HepG2 (cell line): ENCODE results near the gene ITIH3. TPM values are rescaled to one million over a fixed set of nuclear protein-coding genes. Genes with fewer than 3 reads are reported as not detected.

Experiments used
- ARID4A ChIP-seq: sonication (generic); formaldehyde crosslinking; IDR thresholded peaks from 2 replicates; pipeline ENCODE4 v1.5.0; 2020; ENCODE audit warnings: mild to moderate bottlenecking, missing genetic modification reagents, borderline replicate concordance
- ERF ChIP-seq: IDR thresholded peaks from 2 replicates; pipeline ENCODE4 v1.6.1; 2018; ENCODE audit warnings: missing biosample characterization, missing genetic modification reagents
- HOXD1 ChIP-seq: sonication (generic); formaldehyde crosslinking; IDR thresholded peaks from 2 replicates; pipeline ENCODE4 v1.5.0; 2020; ENCODE audit warnings: missing genetic modification reagents
- IKZF1 ChIP-seq: fragments of 450-650 bp; IDR thresholded peaks from 2 replicates; pipeline ENCODE4 v1.7.1; 2016
- MEIS2 ChIP-seq: sonication (generic); formaldehyde crosslinking; IDR thresholded peaks from 2 replicates; pipeline ENCODE4 v1.9.0; 2021; ENCODE audit warnings: mild to moderate bottlenecking, missing genetic modification reagents
- SOX13 ChIP-seq, 3 experiments: fragments of 450-650 bp in 1 of 3; sonication (generic) in 1 of 3; formaldehyde crosslinking in 1 of 3; IDR thresholded peaks in 2 of 3; conservative IDR thresholded peaks in 1 of 3; 2 replicates each; pipeline versions ENCODE4 v1.5.0 to v1.6.1; 2016 to 2020; ENCODE audit warnings: antibody characterized with exemption in 1 of 3, mild to moderate bottlenecking in 1 of 3, missing compliant biosample characterization in 1 of 3, missing genetic modification reagents in 1 of 3, moderate library complexity in 1 of 3
- YEATS4 ChIP-seq: sonication (generic); formaldehyde crosslinking; IDR thresholded peaks from 2 replicates; pipeline ENCODE4 v1.4.0; 2020; ENCODE audit warnings: missing genetic modification reagents, borderline replicate concordance
- ZBTB42 ChIP-seq: sonication (generic); formaldehyde crosslinking; IDR thresholded peaks from 2 replicates; pipeline ENCODE4 v1.5.0; 2020; ENCODE audit warnings: mild to moderate bottlenecking, missing genetic modification reagents
- ZFYVE20 ChIP-seq: sonication (generic); formaldehyde crosslinking; IDR thresholded peaks from 2 replicates; pipeline ENCODE4 v1.8.0; 2023; ENCODE audit warnings: low read depth, mild to moderate bottlenecking, moderate library complexity, missing genetic modification reagents, borderline replicate concordance
- ZKSCAN5 ChIP-seq: sonication (generic); formaldehyde crosslinking; IDR thresholded peaks from 2 replicates; pipeline ENCODE4 v1.5.1; 2020; ENCODE audit warnings: mild to moderate bottlenecking, missing genetic modification reagents
- ZNF296 ChIP-seq: sonication (generic); formaldehyde crosslinking; conservative IDR thresholded peaks from 2 replicates; pipeline ENCODE4 v1.5.0; 2020; ENCODE audit warnings: mild to moderate bottlenecking, missing genetic modification reagents
- ZNF704 ChIP-seq: sonication (generic); formaldehyde crosslinking; IDR thresholded peaks from 2 replicates; pipeline ENCODE4 v1.8.1; 2023; ENCODE audit warnings: mild to moderate bottlenecking, inconsistent platforms, moderate library complexity, missing genetic modification reagents, borderline replicate concordance
- ZNF891 ChIP-seq: sonication (generic); formaldehyde crosslinking; IDR thresholded peaks from 2 replicates; pipeline ENCODE4 v1.5.0; 2020; ENCODE audit warnings: mild to moderate bottlenecking, missing genetic modification reagents
- ZZZ3 ChIP-seq: sonication (generic); formaldehyde crosslinking; IDR thresholded peaks from 2 replicates; pipeline ENCODE4 v1.4.0; 2020; ENCODE audit warnings: missing genetic modification reagents, mild to moderate bottlenecking, borderline replicate concordance
- polyA plus RNA-seq, 8 experiments: library from polyadenylated mRNA; depleted of rRNA in 3 of 8; stranded (reverse) in 7 of 8; unstranded in 1 of 8; fragments of >200 nt; fragmentation: Illumina TruSeq in 4 of 8; extraction: Trizol in 4 of 8; gene quantifications; 2 replicates each; pipeline versions ENCODE4 v1.2.1 to v1.2.3, GENCODE V29; 2011 to 2016; ENCODE audit warnings: low read depth in 4 of 8, missing spikeins in 1 of 8, mixed read lengths in 1 of 8; ENCODE audit not compliant: insufficient read depth in 1 of 8
- total RNA-seq, 5 experiments: library from RNA; depleted of rRNA; stranded (reverse); fragments of >200 nt; fragmentation: Illumina TruSeq; extraction: Trizol; gene quantifications; 2 replicates each; pipeline ENCODE4 v1.2.3, GENCODE V29; 2016; ENCODE audit warnings: low read depth in 1 of 5
- TF ChIP-seq, protein P1 (sequence below): sonication (generic); formaldehyde crosslinking; IDR thresholded peaks from 2 replicates; pipeline ENCODE4 v1.4.0; 2020; ENCODE audit warnings: missing genetic modification reagents
- TF ChIP-seq, protein P2 (sequence below): IDR thresholded peaks from 2 replicates; pipeline ENCODE4 v1.6.1; 2016; ENCODE audit warnings: missing biosample characterization, missing genetic modification reagents, low read depth

ITIH3 gene
- total and polyA plus RNA-seq, 2 of the 13 experiments (the other 11 are each of a cell fraction or from before 2014, with no cell fraction given): 105 to 632 TPM

GRCh38 chr3:52795298-52795900 is 803 bp downstream of the ITIH3 start (continued):
- TF ChIP-seq MEIS2 (no peak), ZFYVE20 (CRISPR knock-in tag) (no peak), SOX13 (IDR thresholded peaks at IDR 0.05) (0 out of 2 replicates have a peak, but pooled peaks have one; percentile 40), SOX13 (CRISPR knock-in tag; conservative IDR thresholded peaks at IDR 0.05 in 1 of 2, IDR thresholded peaks at IDR 0.05 in 1 of 2) (peak in 1 of 2 experiments; percentile 78; a peak in 1 of 4 replicates), ZBTB42 (CRISPR knock-in tag) (no peak), ARID4A (peak; percentile 66; the same call in 1 of the 2 replicates), YEATS4 (CRISPR knock-in tag) (peak; percentile 44; the same call in 1 of the 2 replicates), ZZZ3 (no peak; the same call in 1 of the 2 replicates), ERF (CRISPR knock-in tag) (peak; percentile 80), HOXD1 (CRISPR knock-in tag) (no peak), ZNF891 (CRISPR knock-in tag) (peak; percentile 64; the same call in 1 of the 2 replicates), IKZF1 (no peak), ZKSCAN5 (CRISPR knock-in tag) (no peak), ZNF704 (no peak), ZNF296 (CRISPR knock-in tag) (no peak)
- TF ChIP-seq, protein P1, sequence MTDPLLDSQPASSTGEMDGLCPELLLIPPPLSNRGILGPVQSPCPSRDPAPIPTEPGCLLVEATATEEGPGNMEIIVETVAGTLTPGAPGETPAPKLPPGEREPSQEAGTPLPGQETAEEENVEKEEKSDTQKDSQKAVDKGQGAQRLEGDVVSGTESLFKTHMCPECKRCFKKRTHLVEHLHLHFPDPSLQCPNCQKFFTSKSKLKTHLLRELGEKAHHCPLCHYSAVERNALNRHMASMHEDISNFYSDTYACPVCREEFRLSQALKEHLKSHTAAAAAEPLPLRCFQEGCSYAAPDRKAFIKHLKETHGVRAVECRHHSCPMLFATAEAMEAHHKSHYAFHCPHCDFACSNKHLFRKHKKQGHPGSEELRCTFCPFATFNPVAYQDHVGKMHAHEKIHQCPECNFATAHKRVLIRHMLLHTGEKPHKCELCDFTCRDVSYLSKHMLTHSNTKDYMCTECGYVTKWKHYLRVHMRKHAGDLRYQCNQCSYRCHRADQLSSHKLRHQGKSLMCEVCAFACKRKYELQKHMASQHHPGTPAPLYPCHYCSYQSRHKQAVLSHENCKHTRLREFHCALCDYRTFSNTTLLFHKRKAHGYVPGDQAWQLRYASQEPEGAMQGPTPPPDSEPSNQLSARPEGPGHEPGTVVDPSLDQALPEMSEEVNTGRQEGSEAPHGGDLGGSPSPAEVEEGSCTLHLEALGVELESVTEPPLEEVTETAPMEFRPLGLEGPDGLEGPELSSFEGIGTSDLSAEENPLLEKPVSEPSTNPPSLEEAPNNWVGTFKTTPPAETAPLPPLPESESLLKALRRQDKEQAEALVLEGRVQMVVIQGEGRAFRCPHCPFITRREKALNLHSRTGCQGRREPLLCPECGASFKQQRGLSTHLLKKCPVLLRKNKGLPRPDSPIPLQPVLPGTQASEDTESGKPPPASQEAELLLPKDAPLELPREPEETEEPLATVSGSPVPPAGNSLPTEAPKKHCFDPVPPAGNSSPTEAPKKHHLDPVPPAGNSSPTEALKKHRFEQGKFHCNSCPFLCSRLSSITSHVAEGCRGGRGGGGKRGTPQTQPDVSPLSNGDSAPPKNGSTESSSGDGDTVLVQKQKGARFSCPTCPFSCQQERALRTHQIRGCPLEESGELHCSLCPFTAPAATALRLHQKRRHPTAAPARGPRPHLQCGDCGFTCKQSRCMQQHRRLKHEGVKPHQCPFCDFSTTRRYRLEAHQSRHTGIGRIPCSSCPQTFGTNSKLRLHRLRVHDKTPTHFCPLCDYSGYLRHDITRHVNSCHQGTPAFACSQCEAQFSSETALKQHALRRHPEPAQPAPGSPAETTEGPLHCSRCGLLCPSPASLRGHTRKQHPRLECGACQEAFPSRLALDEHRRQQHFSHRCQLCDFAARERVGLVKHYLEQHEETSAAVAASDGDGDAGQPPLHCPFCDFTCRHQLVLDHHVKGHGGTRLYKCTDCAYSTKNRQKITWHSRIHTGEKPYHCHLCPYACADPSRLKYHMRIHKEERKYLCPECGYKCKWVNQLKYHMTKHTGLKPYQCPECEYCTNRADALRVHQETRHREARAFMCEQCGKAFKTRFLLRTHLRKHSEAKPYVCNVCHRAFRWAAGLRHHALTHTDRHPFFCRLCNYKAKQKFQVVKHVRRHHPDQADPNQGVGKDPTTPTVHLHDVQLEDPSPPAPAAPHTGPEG (CRISPR knock-in tag): no peak
- TF ChIP-seq, protein P2, sequence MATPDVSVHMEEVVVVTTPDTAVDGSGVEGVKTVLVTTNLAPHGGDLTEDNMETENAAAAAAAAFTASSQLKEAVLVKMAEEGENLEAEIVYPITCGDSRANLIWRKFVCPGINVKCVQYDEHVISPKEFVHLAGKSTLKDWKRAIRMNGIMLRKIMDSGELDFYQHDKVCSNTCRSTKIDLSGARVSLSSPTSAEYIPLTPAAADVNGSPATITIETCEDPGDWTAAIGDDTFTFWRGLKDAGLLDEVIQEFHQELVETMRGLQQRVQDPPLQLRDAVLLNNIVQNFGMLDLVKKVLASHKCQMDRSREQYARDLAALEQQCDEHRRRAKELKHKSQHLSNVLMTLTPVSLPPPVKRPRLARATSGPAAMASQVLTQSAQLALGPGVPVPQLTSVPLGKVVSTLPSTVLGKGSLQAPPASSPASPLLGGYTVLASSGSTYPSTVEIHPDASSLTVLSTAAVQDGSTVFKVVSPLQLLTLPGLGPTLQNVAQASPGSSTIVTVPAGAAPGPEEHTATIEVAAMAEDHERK (CRISPR knock-in tag): no peak
